Measurements from ENCODE around the gene FBXO34. TPM values are rescaled to one million over a fixed set of nuclear protein-coding genes. Genes with fewer than 3 reads are reported as not detected.
A peak's percentile ranks its signal among the peaks of the same experiment; 100 is the strongest.
"Not testable (repeated sequence)": the region's sequence is repeated elsewhere in the genome, so short reads cannot be mapped to it uniquely, and the experiment has no call there.

FBXO34 gene
- total RNA-seq, 1 donor, result 28.9 TPM

- no peak for TF ChIP-seq CTCF (IDR thresholded peaks at IDR 0.05; ENCODE audit: insufficient read depth, low read depth, low read length)
- H3K4me3 ChIP-seq (ENCODE audit: low read depth, low read length), result no peak overlapping the region
- peak; percentile 53 for DNase-seq (ENCODE audit: low read depth)
Measured at GRCh38 chr14:55373784-55374705, 102.8 kb downstream of the FBXO34 start.

GRCh38 chr14:55374771-55375170 is 103.5 kb downstream of the FBXO34 start:
- TF ChIP-seq CTCF (IDR thresholded peaks at IDR 0.05; ENCODE audit: insufficient read depth, low read depth, low read length), result no peak
- H3K4me3 ChIP-seq (ENCODE audit: low read depth, low read length), result no peak overlapping the region
- DNase-seq (ENCODE audit: low read depth), result no peak

- peak; percentile 11 for TF ChIP-seq CTCF (IDR thresholded peaks at IDR 0.05; ENCODE audit: insufficient read depth, low read depth, low read length)
- no peak overlapping the region for H3K4me3 ChIP-seq (ENCODE audit: low read depth, low read length)
- no peak for DNase-seq (ENCODE audit: low read depth)
Measured at GRCh38 chr14:55377236-55377635, 106.0 kb downstream of the FBXO34 start.

GRCh38 chr14:55381040-55381439 is 109.8 kb downstream of the FBXO34 start:
- no peak for TF ChIP-seq CTCF (IDR thresholded peaks at IDR 0.05; ENCODE audit: insufficient read depth, low read depth, low read length)
- DNase-seq (ENCODE audit: low read depth), result no peak
- no peak overlapping the region for H3K4me3 ChIP-seq (ENCODE audit: low read depth, low read length)

- no peak for DNase-seq (ENCODE audit: low read depth)
- no peak for TF ChIP-seq CTCF (IDR thresholded peaks at IDR 0.05; ENCODE audit: insufficient read depth, low read depth, low read length)
- no peak overlapping the region for H3K4me3 ChIP-seq (ENCODE audit: low read depth, low read length)
Measured at GRCh38 chr14:55381561-55381960, 110.3 kb downstream of the FBXO34 start.

- H3K4me3 ChIP-seq (ENCODE audit: low read depth, low read length), result no peak overlapping the region
- TF ChIP-seq CTCF (IDR thresholded peaks at IDR 0.05; ENCODE audit: insufficient read depth, low read depth, low read length), result no peak
- DNase-seq (ENCODE audit: low read depth), result peak; percentile 55
Measured at GRCh38 chr14:55382483-55382882, 111.3 kb downstream of the FBXO34 start.

- DNase-seq (ENCODE audit: low read depth), result peak; percentile 30
- H3K4me3 ChIP-seq (ENCODE audit: low read depth, low read length), result not testable (repeated sequence)
Measured at GRCh38 chr14:55383056-55383466, 111.8 kb downstream of the FBXO34 start.

All from fibroblast of villous mesenchyme (primary cell).